ENCODE results near the gene UQCR10.

The UQCR10 gene

DNA sequence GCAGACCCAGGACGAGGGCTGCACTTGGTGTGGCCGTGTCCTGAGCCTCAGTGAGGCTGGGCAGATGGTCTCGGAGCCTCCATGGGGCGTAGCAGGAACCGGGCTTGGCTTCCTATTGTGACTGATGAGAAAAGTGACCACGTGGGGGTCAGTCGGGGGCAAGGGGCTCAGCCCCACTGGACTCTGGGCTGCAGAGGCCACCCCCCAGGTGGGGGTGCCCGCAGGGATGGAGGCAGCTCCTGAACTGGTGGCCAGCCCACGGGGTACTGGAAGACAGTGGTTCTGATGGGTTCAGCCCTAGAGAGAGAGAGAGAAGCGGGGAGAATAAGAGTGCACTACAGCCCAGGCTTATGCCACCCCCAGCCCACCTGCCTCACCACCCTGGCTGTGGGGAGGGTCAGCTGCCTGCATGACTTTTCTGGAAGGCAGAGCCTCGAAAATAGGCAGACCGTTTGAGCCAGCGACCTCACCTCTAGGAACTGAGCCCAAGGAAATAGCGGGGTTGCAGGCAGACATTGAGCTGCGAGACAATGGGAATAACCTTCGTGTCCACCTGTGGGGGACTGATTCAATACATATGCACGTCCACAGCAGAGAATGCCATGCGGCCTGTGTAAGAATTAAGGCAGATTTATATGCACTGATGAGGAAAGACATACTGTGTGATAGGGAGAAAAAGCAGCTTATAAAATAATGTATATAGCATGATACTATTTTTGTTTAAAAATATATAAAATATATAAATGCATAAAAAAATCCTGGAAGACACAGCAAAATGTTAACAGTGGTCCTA is 35.9 kb upstream of the UQCR10 start:
- DNase-seq, result no peak
- TF ChIP-seq GATA1 (IDR thresholded peaks at IDR 0.05; ENCODE audit: low read depth, low read length) (no peak), POLR2A (IDR thresholded peaks at IDR 0.05; ENCODE audit: low read length) (no peak)

DNA sequence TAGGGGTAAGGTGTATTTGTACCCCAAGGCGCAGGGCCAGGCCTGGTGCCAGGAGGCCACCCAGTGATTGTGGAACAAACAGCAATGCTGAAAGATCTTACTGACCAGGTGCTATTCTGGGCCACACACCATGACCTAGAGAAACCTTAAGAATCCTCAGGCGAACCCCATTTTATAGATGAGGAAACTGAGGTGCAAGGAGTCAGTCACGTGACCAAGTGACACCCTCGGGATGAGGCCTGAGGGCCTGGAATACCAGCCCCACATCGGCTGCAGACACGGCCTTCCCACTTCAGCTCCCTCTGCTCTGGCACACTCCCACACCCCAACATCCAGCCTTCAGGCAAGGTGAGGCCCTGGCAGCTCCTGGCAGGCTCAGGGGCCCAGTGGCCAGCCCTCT is 34.3 kb upstream of the UQCR10 start:
- DNase-seq, result no peak
- no peak for TF ChIP-seq GATA1 (IDR thresholded peaks at IDR 0.05; ENCODE audit: low read depth, low read length)
- TF ChIP-seq POLR2A (IDR thresholded peaks at IDR 0.05; ENCODE audit: low read length), result no peak

GRCh38 chr22:29733362-29734201 is 33.6 kb upstream of the UQCR10 start:
- TF ChIP-seq POLR2A (IDR thresholded peaks at IDR 0.05; ENCODE audit: low read length), result peak; percentile 88
- no peak for TF ChIP-seq GATA1 (IDR thresholded peaks at IDR 0.05; ENCODE audit: low read depth, low read length)

DNA sequence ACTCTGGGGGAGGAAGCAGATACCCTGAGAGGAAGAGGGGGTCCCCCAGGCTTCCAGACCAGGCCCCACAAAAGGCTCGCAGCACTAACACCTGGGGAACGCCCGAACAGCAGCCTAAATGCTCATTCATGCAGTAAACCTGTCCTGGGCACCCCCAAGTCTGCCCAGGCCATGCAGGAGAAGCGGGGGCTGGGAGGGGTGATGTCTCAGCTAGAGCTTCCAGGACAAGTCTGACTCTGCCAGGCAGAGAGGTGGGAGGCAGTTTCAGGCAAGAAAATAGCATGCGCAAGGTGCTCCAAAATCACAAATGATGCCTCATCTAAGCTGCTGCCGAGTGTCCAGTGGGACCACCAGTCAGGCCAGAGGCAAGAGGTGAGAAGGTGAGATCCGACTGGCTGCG is 32.8 kb upstream of the UQCR10 start:
- DNase-seq, result no peak
- TF ChIP-seq GATA1 (IDR thresholded peaks at IDR 0.05; ENCODE audit: low read depth, low read length), result no peak
- TF ChIP-seq POLR2A (IDR thresholded peaks at IDR 0.05; ENCODE audit: low read length), result no peak

More at GRCh38 chr22:29733362-29734201, 33.6 kb upstream of the UQCR10 start:
- peak; percentile 79 to 88 for DNase-seq

DNA sequence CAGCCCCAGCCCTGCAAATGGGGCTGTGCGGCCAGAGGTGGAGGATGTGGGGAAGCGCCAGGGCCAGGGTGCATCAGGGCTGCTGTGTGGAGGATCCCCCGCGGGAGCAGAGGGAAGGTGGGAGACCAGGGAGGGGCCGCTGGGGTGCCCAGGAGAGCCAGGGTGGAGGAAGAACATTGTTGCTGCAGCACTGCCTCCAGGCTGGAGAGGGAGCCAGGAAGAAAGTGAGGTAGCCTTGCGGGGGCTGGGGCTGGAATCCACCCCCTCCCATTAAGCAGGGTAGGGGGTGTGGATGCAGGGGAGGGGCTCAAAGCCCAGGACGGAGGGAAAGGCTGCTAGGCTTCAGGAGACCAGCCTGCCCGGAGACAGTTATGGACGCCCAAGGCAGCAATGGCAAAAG is 32.3 kb upstream of the UQCR10 start:
- no peak for DNase-seq
- TF ChIP-seq POLR2A (IDR thresholded peaks at IDR 0.05; ENCODE audit: low read length) (no peak), GATA1 (IDR thresholded peaks at IDR 0.05; ENCODE audit: low read depth, low read length) (no peak)

- TF ChIP-seq POLR2A (IDR thresholded peaks at IDR 0.05; ENCODE audit: low read length) (no peak), GATA1 (IDR thresholded peaks at IDR 0.05; ENCODE audit: low read depth, low read length) (no peak)
- no peak for DNase-seq
These were observed 31.8 kb upstream of the UQCR10 start for GRCh38 chr22:29735416-29735815.

GRCh38 chr22:29737251-29738117 is 29.7 kb upstream of the UQCR10 start:
- no peak for DNase-seq
- no peak for TF ChIP-seq POLR2A (IDR thresholded peaks at IDR 0.05; ENCODE audit: low read length)
- TF ChIP-seq GATA1 (IDR thresholded peaks at IDR 0.05; ENCODE audit: low read depth, low read length), result no peak

GRCh38 chr22:29738118-29738815 is 28.9 kb upstream of the UQCR10 start:
- TF ChIP-seq POLR2A (IDR thresholded peaks at IDR 0.05; ENCODE audit: low read length), result no peak
- TF ChIP-seq GATA1 (IDR thresholded peaks at IDR 0.05; ENCODE audit: low read depth, low read length), result no peak
- no peak for DNase-seq

DNA sequence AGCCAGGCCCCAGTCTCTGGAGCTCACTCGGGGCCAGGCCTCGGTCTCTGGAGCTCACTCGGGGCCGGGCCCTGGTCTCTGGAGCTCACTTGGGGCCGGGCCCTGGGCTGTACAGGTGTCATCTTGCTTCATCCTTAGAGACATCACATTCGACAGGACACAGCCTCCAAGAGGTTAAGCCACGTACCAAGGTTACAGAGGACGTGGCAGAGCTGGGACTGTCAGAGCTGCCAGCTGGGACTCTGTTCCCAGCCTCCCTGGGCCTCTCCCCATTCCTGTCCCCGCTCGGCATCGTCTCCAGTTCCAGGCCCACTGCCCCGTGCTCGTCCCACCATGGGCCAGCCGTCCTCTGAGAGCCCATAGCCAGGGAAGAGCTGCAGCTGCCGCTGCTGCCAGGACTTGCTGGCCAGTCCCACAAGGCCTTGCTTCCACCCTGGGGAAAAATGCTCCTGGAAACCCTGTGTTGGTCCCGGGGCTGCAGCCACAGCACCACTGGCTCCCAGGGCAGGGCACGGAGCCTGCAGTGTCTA is 27.8 kb upstream of the UQCR10 start:
- TF ChIP-seq GATA1 (IDR thresholded peaks at IDR 0.05; ENCODE audit: low read depth, low read length) (no peak), POLR2A (IDR thresholded peaks at IDR 0.05; ENCODE audit: low read length) (no peak)
- no peak for DNase-seq

GRCh38 chr22:29740216-29740615 is 27.0 kb upstream of the UQCR10 start:
- TF ChIP-seq GATA1 (IDR thresholded peaks at IDR 0.05; ENCODE audit: low read depth, low read length) (no peak), POLR2A (IDR thresholded peaks at IDR 0.05; ENCODE audit: low read length) (no peak)
- DNase-seq, result no peak

- no peak for DNase-seq
- TF ChIP-seq POLR2A (IDR thresholded peaks at IDR 0.05; ENCODE audit: low read length) (no peak), GATA1 (IDR thresholded peaks at IDR 0.05; ENCODE audit: low read depth, low read length) (no peak)
These were observed 25.2 kb upstream of the UQCR10 start for GRCh38 chr22:29741926-29742325.

DNA sequence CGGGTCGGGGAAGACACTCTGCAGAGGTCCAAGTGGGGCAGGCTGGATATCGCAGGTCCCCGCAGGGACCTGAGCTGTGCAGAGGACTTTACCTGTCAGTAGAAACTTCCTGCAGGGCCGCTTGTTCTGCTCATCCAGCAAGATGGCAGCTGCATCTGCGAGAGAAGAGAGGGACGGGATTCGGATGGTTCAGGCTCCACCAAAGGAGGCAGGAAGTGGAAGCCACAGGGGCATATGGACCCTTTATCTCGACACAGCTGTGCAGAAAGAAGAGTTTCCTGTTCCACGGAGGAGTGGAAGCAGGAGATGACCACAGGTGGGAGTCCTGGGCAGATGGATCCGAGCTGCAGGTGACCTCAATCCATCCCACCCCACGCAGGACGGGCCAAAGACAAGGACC is 24.8 kb upstream of the UQCR10 start:
- TF ChIP-seq GATA1 (IDR thresholded peaks at IDR 0.05; ENCODE audit: low read depth, low read length), result no peak
- TF ChIP-seq POLR2A (IDR thresholded peaks at IDR 0.05; ENCODE audit: low read length), result no peak

GRCh38 chr22:29744902-29745301 is 22.3 kb upstream of the UQCR10 start:
- DNase-seq, result no peak
- TF ChIP-seq GATA1 (IDR thresholded peaks at IDR 0.05; ENCODE audit: low read depth, low read length) (no peak), POLR2A (IDR thresholded peaks at IDR 0.05; ENCODE audit: low read length) (no peak)

More for the DNA sequence above, 24.8 kb upstream of the UQCR10 start:
- no peak for DNase-seq

Data from erythroblast (primary cell).